ENCODE measurements around the gene NETO2.

DNA sequence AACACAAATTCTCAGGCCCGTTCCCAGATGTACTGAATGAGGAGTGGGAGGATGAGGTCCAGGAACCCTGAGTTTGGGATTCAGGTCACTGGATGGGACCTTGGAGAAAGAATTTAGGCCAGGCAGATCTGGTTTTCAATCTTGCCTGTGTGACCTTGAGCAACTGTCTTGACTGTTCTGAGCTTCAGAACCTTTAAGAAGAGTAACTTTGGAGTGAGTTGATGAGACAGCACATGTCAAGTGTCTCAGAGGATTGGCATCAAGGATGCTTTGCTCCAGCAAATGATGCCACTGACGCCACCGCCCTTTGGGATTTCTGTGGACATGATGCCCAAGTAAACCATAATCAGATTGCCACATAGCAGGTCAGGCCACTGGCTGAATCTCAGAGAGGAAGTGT is 114.0 kb downstream of the NETO2 start:
- TF ChIP-seq CTCF (conservative IDR thresholded peaks at IDR 0.05 in 1 of 2, IDR thresholded peaks at IDR 0.05 in 1 of 2; ENCODE audit: extremely low read depth in 1 of 2, insufficient read depth in 1 of 2, low read depth in 1 of 2, low read length in 2 of 2) (no peak), EZH2 (IDR thresholded peaks at IDR 0.05; ENCODE audit: borderline replicate concordance, low read length) (no peak)
